GM23338 (cell line): Measurements from ENCODE around the gene KIAA0513.

ENCODE experiments used
- EZH2 ChIP-seq: fragments of 200-600 bp; sonication (generic); IDR thresholded peaks from one replicate; pipeline ENCODE4 v1.8.0; 2017; ENCODE audit warnings: antibody characterized with exemption, mild to moderate bottlenecking, low read depth; ENCODE audit not compliant: unreplicated experiment
- POLR2AphosphoS5 ChIP-seq: IDR thresholded peaks from 2 replicates; pipeline ENCODE4 v1.6.1; 2016; ENCODE audit warnings: antibody characterized with exemption, low read depth
- REST ChIP-seq: IDR thresholded peaks from one replicate; pipeline ENCODE4 v1.6.1; 2018; ENCODE audit warnings: antibody characterized with exemption; ENCODE audit not compliant: unreplicated experiment
- TF ChIP-seq, protein P1 (sequence below), 2 experiments: fragments of 200-600 bp in 1 of 2; sonication (generic) in 1 of 2; conservative IDR thresholded peaks; 2 replicates each; pipeline versions ENCODE4 v1.5.1 to v1.6.1; 2016 to 2017; ENCODE audit warnings: antibody characterized with exemption in 2 of 2, low read depth in 2 of 2, mild to moderate bottlenecking in 2 of 2, moderate library complexity in 1 of 2

DNA sequence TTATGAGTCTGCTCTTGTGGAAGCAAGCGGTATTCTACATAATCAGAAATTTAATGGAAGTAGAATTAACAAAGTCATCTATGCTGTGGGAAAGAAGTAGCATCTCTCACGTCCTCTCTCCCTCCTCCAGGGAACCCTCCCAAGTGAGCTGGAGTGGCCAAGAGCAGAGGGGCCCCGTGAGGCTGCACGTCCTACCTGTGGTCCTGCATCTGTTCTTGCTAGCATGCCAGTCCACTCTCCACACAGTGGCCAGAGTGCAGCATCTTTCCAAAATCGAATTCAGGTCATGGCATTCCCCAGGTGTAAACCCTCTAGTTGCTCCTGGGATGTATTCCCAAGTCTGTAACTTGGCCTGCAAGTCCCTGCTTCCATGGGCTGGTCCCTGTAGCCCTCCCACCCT, 10.1 kb downstream of the KIAA0513 start:
- TF ChIP-seq POLR2AphosphoS5 (no peak), REST (no peak), EZH2 (no peak)
- TF ChIP-seq, protein P1, sequence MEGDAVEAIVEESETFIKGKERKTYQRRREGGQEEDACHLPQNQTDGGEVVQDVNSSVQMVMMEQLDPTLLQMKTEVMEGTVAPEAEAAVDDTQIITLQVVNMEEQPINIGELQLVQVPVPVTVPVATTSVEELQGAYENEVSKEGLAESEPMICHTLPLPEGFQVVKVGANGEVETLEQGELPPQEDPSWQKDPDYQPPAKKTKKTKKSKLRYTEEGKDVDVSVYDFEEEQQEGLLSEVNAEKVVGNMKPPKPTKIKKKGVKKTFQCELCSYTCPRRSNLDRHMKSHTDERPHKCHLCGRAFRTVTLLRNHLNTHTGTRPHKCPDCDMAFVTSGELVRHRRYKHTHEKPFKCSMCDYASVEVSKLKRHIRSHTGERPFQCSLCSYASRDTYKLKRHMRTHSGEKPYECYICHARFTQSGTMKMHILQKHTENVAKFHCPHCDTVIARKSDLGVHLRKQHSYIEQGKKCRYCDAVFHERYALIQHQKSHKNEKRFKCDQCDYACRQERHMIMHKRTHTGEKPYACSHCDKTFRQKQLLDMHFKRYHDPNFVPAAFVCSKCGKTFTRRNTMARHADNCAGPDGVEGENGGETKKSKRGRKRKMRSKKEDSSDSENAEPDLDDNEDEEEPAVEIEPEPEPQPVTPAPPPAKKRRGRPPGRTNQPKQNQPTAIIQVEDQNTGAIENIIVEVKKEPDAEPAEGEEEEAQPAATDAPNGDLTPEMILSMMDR (conservative IDR thresholded peaks at IDR 0.05; ENCODE audit: low read depth in 2 of 2) = no peak
